Measurements from ENCODE around the gene PROK1.

DNA sequence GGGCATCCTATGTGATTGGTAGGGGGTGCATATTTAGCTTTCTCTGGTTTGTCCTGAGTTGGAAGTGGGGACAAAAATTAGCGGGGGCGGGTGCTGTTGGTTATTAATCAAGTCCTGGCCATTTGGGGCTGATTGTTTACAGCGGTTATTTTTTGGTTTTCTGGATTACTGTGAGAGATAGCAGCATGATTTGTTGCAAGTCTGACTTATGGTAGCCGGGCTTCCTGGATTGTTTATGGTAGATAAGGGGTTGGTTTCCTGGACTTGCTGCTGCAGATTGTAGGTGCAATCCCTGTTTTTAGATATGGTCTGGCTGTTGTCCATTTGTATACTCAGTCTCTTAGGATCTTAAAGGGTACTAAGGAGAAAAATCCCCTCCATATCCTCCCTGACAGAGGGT lies 12.1 kb upstream of the PROK1 start:
- TF ChIP-seq, protein P1, sequence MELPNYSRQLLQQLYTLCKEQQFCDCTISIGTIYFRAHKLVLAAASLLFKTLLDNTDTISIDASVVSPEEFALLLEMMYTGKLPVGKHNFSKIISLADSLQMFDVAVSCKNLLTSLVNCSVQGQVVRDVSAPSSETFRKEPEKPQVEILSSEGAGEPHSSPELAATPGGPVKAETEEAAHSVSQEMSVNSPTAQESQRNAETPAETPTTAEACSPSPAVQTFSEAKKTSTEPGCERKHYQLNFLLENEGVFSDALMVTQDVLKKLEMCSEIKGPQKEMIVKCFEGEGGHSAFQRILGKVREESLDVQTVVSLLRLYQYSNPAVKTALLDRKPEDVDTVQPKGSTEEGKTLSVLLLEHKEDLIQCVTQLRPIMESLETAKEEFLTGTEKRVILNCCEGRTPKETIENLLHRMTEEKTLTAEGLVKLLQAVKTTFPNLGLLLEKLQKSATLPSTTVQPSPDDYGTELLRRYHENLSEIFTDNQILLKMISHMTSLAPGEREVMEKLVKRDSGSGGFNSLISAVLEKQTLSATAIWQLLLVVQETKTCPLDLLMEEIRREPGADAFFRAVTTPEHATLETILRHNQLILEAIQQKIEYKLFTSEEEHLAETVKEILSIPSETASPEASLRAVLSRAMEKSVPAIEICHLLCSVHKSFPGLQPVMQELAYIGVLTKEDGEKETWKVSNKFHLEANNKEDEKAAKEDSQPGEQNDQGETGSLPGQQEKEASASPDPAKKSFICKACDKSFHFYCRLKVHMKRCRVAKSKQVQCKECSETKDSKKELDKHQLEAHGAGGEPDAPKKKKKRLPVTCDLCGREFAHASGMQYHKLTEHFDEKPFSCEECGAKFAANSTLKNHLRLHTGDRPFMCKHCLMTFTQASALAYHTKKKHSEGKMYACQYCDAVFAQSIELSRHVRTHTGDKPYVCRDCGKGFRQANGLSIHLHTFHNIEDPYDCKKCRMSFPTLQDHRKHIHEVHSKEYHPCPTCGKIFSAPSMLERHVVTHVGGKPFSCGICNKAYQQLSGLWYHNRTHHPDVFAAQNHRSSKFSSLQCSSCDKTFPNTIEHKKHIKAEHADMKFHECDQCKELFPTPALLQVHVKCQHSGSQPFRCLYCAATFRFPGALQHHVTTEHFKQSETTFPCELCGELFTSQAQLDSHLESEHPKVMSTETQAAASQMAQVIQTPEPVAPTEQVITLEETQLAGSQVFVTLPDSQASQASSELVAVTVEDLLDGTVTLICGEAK (IDR thresholded peaks at IDR 0.05; ENCODE audit: borderline replicate concordance): no peak
- TF ChIP-seq SIN3A (IDR thresholded peaks at IDR 0.05; ENCODE audit: low read depth, low read length): no peak
- TF ChIP-seq EP300 (IDR thresholded peaks at IDR 0.05; ENCODE audit: borderline replicate concordance in 1 of 2, control insufficient read depth in 1 of 2, low read depth in 2 of 2, low read length in 2 of 2): no peak
- TF ChIP-seq, protein P2, sequence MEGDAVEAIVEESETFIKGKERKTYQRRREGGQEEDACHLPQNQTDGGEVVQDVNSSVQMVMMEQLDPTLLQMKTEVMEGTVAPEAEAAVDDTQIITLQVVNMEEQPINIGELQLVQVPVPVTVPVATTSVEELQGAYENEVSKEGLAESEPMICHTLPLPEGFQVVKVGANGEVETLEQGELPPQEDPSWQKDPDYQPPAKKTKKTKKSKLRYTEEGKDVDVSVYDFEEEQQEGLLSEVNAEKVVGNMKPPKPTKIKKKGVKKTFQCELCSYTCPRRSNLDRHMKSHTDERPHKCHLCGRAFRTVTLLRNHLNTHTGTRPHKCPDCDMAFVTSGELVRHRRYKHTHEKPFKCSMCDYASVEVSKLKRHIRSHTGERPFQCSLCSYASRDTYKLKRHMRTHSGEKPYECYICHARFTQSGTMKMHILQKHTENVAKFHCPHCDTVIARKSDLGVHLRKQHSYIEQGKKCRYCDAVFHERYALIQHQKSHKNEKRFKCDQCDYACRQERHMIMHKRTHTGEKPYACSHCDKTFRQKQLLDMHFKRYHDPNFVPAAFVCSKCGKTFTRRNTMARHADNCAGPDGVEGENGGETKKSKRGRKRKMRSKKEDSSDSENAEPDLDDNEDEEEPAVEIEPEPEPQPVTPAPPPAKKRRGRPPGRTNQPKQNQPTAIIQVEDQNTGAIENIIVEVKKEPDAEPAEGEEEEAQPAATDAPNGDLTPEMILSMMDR (IDR thresholded peaks at IDR 0.05 in 2 of 3, conservative IDR thresholded peaks at IDR 0.05 in 1 of 3; ENCODE audit: control insufficient read depth in 2 of 3, extremely low read depth in 1 of 3, insufficient read depth in 1 of 3, low read depth in 3 of 3, low read length in 3 of 3): no peak
- TF ChIP-seq, protein P3, sequence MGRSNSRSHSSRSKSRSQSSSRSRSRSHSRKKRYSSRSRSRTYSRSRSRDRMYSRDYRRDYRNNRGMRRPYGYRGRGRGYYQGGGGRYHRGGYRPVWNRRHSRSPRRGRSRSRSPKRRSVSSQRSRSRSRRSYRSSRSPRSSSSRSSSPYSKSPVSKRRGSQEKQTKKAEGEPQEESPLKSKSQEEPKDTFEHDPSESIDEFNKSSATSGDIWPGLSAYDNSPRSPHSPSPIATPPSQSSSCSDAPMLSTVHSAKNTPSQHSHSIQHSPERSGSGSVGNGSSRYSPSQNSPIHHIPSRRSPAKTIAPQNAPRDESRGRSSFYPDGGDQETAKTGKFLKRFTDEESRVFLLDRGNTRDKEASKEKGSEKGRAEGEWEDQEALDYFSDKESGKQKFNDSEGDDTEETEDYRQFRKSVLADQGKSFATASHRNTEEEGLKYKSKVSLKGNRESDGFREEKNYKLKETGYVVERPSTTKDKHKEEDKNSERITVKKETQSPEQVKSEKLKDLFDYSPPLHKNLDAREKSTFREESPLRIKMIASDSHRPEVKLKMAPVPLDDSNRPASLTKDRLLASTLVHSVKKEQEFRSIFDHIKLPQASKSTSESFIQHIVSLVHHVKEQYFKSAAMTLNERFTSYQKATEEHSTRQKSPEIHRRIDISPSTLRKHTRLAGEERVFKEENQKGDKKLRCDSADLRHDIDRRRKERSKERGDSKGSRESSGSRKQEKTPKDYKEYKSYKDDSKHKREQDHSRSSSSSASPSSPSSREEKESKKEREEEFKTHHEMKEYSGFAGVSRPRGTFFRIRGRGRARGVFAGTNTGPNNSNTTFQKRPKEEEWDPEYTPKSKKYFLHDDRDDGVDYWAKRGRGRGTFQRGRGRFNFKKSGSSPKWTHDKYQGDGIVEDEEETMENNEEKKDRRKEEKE (IDR thresholded peaks at IDR 0.05): no peak
- TF ChIP-seq BCL11A (IDR thresholded peaks at IDR 0.05; ENCODE audit: low read depth, low read length): no peak
- TF ChIP-seq ETV6 (conservative IDR thresholded peaks at IDR 0.05 in 1 of 2, IDR thresholded peaks at IDR 0.05 in 1 of 2; ENCODE audit: borderline replicate concordance in 1 of 2, low read depth in 1 of 2): no peak
- no peak for TF ChIP-seq POLR2AphosphoS5 (IDR thresholded peaks at IDR 0.05; ENCODE audit: low read length)
- TF ChIP-seq RAD21 (IDR thresholded peaks at IDR 0.05; ENCODE audit: insufficient read depth, low read depth, low read length): no peak
- no peak for TF ChIP-seq ZNF274 (IDR thresholded peaks at IDR 0.05; ENCODE audit: insufficient read depth, insufficient read length)
- TF ChIP-seq, protein P4, sequence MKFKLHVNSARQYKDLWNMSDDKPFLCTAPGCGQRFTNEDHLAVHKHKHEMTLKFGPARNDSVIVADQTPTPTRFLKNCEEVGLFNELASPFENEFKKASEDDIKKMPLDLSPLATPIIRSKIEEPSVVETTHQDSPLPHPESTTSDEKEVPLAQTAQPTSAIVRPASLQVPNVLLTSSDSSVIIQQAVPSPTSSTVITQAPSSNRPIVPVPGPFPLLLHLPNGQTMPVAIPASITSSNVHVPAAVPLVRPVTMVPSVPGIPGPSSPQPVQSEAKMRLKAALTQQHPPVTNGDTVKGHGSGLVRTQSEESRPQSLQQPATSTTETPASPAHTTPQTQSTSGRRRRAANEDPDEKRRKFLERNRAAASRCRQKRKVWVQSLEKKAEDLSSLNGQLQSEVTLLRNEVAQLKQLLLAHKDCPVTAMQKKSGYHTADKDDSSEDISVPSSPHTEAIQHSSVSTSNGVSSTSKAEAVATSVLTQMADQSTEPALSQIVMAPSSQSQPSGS (IDR thresholded peaks at IDR 0.05; ENCODE audit: low read length): no peak
- no peak for TF ChIP-seq ASH2L (IDR thresholded peaks at IDR 0.05; ENCODE audit: borderline replicate concordance, low read depth)
- TF ChIP-seq KDM1A (IDR thresholded peaks at IDR 0.05; ENCODE audit: borderline replicate concordance): no peak
